ENCODE data around the gene LRMDA. TPM values are rescaled to one million over a fixed set of nuclear protein-coding genes. Genes with fewer than 3 reads are reported as not detected.
"Not testable (repeated sequence)": the region's sequence is repeated elsewhere in the genome, so short reads cannot be mapped to it uniquely, and the experiment has no call there.

The LRMDA gene
- total and polyA plus RNA-seq, 2 of the 4 experiments (the other 2 are of a cell fraction), result 0.07 TPM; not detected in 1

DNA sequence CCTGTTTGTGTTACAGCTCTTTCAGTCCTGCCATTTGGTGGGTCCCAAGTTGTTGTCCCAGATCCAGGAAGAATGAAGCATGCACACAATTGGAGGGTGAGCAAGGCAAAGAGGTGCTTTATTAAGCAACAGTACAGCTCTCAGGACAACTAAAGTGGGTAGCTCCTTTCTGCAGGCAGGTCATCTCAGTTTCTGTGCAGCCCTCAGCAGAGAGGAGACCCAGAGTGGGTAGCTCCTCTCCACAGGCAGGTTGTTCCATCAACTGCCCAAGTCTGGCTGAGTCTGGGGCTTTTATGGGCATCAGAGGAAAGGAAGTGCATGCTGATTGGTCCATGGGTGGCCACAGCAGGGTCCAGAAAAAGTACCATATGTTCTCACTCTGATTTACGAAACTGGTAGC is 624.5 kb downstream of the LRMDA start (continued):
- TF ChIP-seq, protein P1, sequence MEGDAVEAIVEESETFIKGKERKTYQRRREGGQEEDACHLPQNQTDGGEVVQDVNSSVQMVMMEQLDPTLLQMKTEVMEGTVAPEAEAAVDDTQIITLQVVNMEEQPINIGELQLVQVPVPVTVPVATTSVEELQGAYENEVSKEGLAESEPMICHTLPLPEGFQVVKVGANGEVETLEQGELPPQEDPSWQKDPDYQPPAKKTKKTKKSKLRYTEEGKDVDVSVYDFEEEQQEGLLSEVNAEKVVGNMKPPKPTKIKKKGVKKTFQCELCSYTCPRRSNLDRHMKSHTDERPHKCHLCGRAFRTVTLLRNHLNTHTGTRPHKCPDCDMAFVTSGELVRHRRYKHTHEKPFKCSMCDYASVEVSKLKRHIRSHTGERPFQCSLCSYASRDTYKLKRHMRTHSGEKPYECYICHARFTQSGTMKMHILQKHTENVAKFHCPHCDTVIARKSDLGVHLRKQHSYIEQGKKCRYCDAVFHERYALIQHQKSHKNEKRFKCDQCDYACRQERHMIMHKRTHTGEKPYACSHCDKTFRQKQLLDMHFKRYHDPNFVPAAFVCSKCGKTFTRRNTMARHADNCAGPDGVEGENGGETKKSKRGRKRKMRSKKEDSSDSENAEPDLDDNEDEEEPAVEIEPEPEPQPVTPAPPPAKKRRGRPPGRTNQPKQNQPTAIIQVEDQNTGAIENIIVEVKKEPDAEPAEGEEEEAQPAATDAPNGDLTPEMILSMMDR (conservative IDR thresholded peaks at IDR 0.05; ENCODE audit: low read depth, low read length), result no peak
- TF ChIP-seq SMC3 (IDR thresholded peaks at IDR 0.05; ENCODE audit: low read depth, low read length), result no peak
- no peak for TF ChIP-seq MXI1 (IDR thresholded peaks at IDR 0.05; ENCODE audit: borderline replicate concordance, low read depth, low read length)

- H2AFZ ChIP-seq (replicated peaks; ENCODE audit: low read length, poor library complexity); H3K9me1 ChIP-seq (ENCODE audit: insufficient read depth, low read length); H3K36me3 ChIP-seq (ENCODE audit: control insufficient read depth, insufficient read depth, low read length); H4K20me1 ChIP-seq (ENCODE audit: insufficient read depth, low read length); dilution Hi-C loops (cut with HindIII; ENCODE audit: low sequenced_read_pairs, unreplicated experiment); H3K27me3 ChIP-seq (ENCODE audit: control insufficient read depth, insufficient read depth, low read length); DNase-seq; H3K9ac ChIP-seq (ENCODE audit: low read depth, low read length); BruUV-seq (replicated peaks); H3K14ac ChIP-seq (replicated peaks; ENCODE audit: low read depth, low read length); H3K4ac ChIP-seq (ENCODE audit: low read depth, low read length); H2BK20ac ChIP-seq (ENCODE audit: low read depth, low read length); H2BK5ac ChIP-seq (ENCODE audit: low read depth, low read length, poor library complexity, severe bottlenecking); H3K79me1 ChIP-seq (ENCODE audit: low read depth in 1 of 2, low read length in 2 of 2); H3K4me1 ChIP-seq (ENCODE audit: control insufficient read depth, insufficient read depth, low read length); H3K4me2 ChIP-seq (ENCODE audit: low read depth, low read length); H3K9me3 ChIP-seq (ENCODE audit: control insufficient read depth, insufficient read depth, low read length); H2BK15ac ChIP-seq (ENCODE audit: low read depth, low read length); H4K91ac ChIP-seq (ENCODE audit: insufficient read depth, low read depth, low read length); H3K27ac ChIP-seq (ENCODE audit: insufficient read depth, low read length); H4K8ac ChIP-seq (ENCODE audit: low read depth in 2 of 2, low read length in 2 of 2); ATAC-seq (ENCODE audit: low read depth); in situ Hi-C loops (cut with MboI; ENCODE audit: low sequenced_read_pairs); H2BK120ac ChIP-seq (ENCODE audit: low read depth, low read length); CTCF ChIA-PET; H2AK5ac ChIP-seq (ENCODE audit: low read depth, low read length); H4K5ac ChIP-seq (ENCODE audit: low read depth, low read length); H3K56ac ChIP-seq (ENCODE audit: extremely low read depth, insufficient read depth, low read length); H3K4me3 ChIP-seq (ENCODE audit: insufficient read depth, low read depth, low read length); intact Hi-C loops (cut with micrococcal nuclease); H3K23ac ChIP-seq (ENCODE audit: low read depth, low read length); H2AK9ac ChIP-seq (replicated peaks; ENCODE audit: low read depth, low read length, poor library complexity); H3K18ac ChIP-seq (ENCODE audit: low read depth, low read length): not testable (repeated sequence)
- no CpG with 5 or more reads among the region's 2 CpGs for WGBS, 2 experiments (ENCODE audit: extremely low coverage in 2 of 2, insufficient read length in 1 of 2)
- POLR2A ChIA-PET (ENCODE audit: unreplicated experiment), result interaction anchor here (0.6 kb wide), 1 partner anchor 8 kb away, joined by 4 read pairs; no protein-coding TSS in a partner anchor
Measured at GRCh38 chr10:76060993-76061392, 629.6 kb downstream of the LRMDA start.

All from IMR-90 (cell line).